Choroid plexus epithelial cell (primary cell): Measurements from ENCODE around the gene NOXRED1.

Source experiments
- DNase-seq: peaks from one replicate; pipeline ENCODE4 v3.0.0-alpha.2; 2010; ENCODE audit warnings: low read depth
- H3K4me3 ChIP-seq: 2 replicates; pipeline ENCODE4 v1.5.1; 2011; ENCODE audit warnings: low read depth, mild to moderate bottlenecking, control low read depth, low read length, moderate library complexity
- CTCF ChIP-seq: conservative IDR thresholded peaks from 2 replicates; pipeline ENCODE4 v1.5.1; 2011; ENCODE audit warnings: low read depth, mild to moderate bottlenecking, control low read depth, inconsistent platforms, low read length, moderate library complexity

Gene NOXRED1

GRCh38 chr14:77346495-77346894, 76.8 kb downstream of the NOXRED1 start:
- DNase-seq: no peak
- H3K4me3 ChIP-seq: no peak overlapping the region
- TF ChIP-seq CTCF: no peak

- H3K4me3 ChIP-seq: no peak overlapping the region
- no peak for TF ChIP-seq CTCF
- peak; percentile 14 for DNase-seq
Measured at GRCh38 chr14:77344377-77344996, 78.8 kb downstream of the NOXRED1 start.
